Measurements from ENCODE around the gene CERS2. TPM values are rescaled to one million over a fixed set of nuclear protein-coding genes. Genes with fewer than 3 reads are reported as not detected.

CERS2 gene
- total RNA-seq, 4 donors from 2014 or later: 35.2 to 142 (median 101) TPM

DNA sequence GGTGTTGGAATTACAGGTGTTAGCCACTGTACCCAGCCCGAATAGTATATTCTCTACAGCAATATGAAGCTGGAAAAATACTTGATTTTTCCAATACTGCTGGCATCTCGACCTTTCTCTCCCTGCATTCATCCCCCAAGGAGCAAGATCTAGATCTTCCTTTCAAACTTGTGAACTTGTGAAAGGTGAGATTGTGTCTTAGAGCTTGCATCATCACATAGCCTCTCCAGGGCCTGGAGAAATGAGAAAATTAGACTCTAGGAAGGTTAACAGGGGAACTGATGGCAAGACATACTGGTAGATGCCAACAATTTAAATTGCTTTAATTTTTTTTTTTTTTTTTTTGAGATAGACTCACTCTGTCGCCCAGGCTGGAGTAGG is 35.7 kb upstream of the CERS2 start:
- no peak for TF ChIP-seq POLR2A (IDR thresholded peaks at IDR 0.05)
- no peaks in the 10 kb centered on the region for H3K27me3 ChIP-seq
- peaks cover 30 to 77% (median 48%) of the 10 kb centered on the region in 4 donors for H3K4me1 ChIP-seq
- in situ Hi-C loops (cut with MboI; ENCODE audit: low pct_ligation_motif_present in 1 of 4, low pct_unique_long_range_greater_than_20kb in 1 of 4, low sequenced_read_pairs in 3 of 4) (loop anchor here in 1 of 4 donors (10.0 kb wide), 1 partner anchor 144 kb away; the partner anchor contains the start of gene TNFAIP8L2), intact Hi-C loops (cut with DNase I; ENCODE audit: low total_unique reads) (no loop called here)
- no peaks in the 10 kb centered on the region for H3K9me3 ChIP-seq
- no peak for DNase-seq
- H3K4me3 ChIP-seq: no peak overlapping the region
- H3K27ac ChIP-seq: no peak overlapping the region
- H3K36me3 ChIP-seq: no peaks in the 10 kb centered on the region
- 83 to 90% methylated on average over 2 to 3 of the region's 3 CpGs for WGBS, 2 donors (ENCODE audit: low coverage in 1 of 2)

DNA sequence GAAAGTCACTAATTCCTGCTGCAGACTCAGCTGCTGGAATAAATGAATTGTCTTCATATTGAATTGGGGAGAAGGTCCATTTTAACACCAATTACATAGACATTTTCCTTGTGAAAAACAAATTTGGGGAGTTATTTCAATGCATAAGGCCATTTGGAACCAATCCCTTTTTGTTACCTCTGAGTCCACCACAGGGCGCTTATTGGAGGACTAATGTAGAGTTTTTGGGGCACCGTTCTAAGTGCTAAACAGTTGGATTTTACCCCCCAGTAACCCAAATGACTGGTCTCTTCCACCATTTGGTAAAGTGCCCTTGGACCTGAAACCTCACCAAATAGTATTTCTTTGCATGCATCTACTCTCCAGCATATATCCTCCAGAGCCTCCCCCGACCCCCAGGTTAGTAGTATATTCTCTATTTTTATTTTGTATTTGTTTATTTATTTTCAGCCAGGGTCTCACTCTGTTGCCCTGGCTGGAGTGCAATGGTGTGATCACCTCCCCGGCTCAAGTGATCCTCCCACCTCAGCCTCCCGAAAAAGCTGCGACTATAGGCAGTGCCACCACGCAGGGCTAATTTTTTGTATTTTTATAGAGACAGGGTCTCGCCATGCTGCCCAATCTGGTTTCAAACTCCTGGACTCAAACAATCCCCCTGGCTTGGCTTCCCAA is 35.2 kb upstream of the CERS2 start:
- DNase-seq: no peak
- intact Hi-C loops (cut with DNase I; ENCODE audit: low total_unique reads): no loop called here
- Histone ChIP-seq H3K36me3 (no peaks in the 10 kb centered on the region), H3K9me3 (no peaks in the 10 kb centered on the region), H3K4me3 (no peak overlapping the region), H3K4me1 (peaks cover 33 to 80% (median 53%) of the 10 kb centered on the region in 4 donors), H3K27me3 (no peaks in the 10 kb centered on the region), H3K27ac (peak overlapping the region in 3 of 4 donors; percentile 92 to 96 (median 93))
- TF ChIP-seq, protein P1, sequence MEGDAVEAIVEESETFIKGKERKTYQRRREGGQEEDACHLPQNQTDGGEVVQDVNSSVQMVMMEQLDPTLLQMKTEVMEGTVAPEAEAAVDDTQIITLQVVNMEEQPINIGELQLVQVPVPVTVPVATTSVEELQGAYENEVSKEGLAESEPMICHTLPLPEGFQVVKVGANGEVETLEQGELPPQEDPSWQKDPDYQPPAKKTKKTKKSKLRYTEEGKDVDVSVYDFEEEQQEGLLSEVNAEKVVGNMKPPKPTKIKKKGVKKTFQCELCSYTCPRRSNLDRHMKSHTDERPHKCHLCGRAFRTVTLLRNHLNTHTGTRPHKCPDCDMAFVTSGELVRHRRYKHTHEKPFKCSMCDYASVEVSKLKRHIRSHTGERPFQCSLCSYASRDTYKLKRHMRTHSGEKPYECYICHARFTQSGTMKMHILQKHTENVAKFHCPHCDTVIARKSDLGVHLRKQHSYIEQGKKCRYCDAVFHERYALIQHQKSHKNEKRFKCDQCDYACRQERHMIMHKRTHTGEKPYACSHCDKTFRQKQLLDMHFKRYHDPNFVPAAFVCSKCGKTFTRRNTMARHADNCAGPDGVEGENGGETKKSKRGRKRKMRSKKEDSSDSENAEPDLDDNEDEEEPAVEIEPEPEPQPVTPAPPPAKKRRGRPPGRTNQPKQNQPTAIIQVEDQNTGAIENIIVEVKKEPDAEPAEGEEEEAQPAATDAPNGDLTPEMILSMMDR (IDR thresholded peaks at IDR 0.05): no peak
- TF ChIP-seq POLR2A (IDR thresholded peaks at IDR 0.05) (no peak), POLR2AphosphoS5 (IDR thresholded peaks at IDR 0.05) (no peak), EP300 (IDR thresholded peaks at IDR 0.05; ENCODE audit: low read depth) (no peak)
- WGBS, 2 donors (ENCODE audit: low coverage in 1 of 2): 92 to 94% methylated on average over 3 to 8 of the region's 8 CpGs
- in situ Hi-C loops (cut with MboI; ENCODE audit: low pct_ligation_motif_present in 1 of 4, low pct_unique_long_range_greater_than_20kb in 1 of 4, low sequenced_read_pairs in 3 of 4): loop anchor here in 1 of 4 donors (10.0 kb wide), 1 partner anchor 145 kb away; the partner anchor contains the start of gene TNFAIP8L2

DNA sequence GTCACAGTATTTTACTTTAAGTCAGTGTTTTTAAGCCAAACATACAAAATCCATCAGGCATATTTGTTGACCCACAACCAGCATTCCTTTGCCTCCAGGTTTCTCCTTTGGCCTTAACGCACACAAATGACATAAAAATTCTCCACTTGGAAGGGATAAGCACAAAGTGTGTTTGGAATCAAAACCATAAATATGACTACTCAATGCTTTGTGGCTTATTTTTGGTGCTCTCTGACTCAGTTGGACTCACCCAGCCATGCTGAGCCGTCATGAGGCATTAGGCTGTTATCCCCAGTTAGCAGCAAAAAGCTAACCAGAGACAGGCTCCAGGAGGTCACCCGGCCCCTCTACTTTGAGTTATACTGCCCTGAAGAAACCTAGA is 34.6 kb upstream of the CERS2 start:
- Histone ChIP-seq H3K4me3 (peak overlapping the region; percentile 55 to 86 (median 62)), H3K27me3 (no peaks in the 10 kb centered on the region), H3K9me3 (no peaks in the 10 kb centered on the region), H3K36me3 (no peaks in the 10 kb centered on the region), H3K27ac (peak overlapping the region; percentile 89 to 96 (median 92)), H3K4me1 (peaks cover 39 to 80% (median 58%) of the 10 kb centered on the region in 4 donors)
- TF ChIP-seq EP300 (IDR thresholded peaks at IDR 0.05; ENCODE audit: low read depth) (no peak), POLR2A (IDR thresholded peaks at IDR 0.05) (no peak), POLR2AphosphoS5 (IDR thresholded peaks at IDR 0.05) (no peak)
- TF ChIP-seq, protein P1 (IDR thresholded peaks at IDR 0.05): no peak
- in situ Hi-C loops (cut with MboI; ENCODE audit: low pct_ligation_motif_present in 1 of 4, low pct_unique_long_range_greater_than_20kb in 1 of 4, low sequenced_read_pairs in 3 of 4) (no loop called here), intact Hi-C loops (cut with DNase I; ENCODE audit: low total_unique reads) (no loop called here)
- DNase-seq: no peak
- 41% methylated on average over 3 of the region's 3 CpGs; no CpG with 5 or more reads in 1 of the 2 donors for WGBS, 2 donors (ENCODE audit: low coverage in 1 of 2)

DNA sequence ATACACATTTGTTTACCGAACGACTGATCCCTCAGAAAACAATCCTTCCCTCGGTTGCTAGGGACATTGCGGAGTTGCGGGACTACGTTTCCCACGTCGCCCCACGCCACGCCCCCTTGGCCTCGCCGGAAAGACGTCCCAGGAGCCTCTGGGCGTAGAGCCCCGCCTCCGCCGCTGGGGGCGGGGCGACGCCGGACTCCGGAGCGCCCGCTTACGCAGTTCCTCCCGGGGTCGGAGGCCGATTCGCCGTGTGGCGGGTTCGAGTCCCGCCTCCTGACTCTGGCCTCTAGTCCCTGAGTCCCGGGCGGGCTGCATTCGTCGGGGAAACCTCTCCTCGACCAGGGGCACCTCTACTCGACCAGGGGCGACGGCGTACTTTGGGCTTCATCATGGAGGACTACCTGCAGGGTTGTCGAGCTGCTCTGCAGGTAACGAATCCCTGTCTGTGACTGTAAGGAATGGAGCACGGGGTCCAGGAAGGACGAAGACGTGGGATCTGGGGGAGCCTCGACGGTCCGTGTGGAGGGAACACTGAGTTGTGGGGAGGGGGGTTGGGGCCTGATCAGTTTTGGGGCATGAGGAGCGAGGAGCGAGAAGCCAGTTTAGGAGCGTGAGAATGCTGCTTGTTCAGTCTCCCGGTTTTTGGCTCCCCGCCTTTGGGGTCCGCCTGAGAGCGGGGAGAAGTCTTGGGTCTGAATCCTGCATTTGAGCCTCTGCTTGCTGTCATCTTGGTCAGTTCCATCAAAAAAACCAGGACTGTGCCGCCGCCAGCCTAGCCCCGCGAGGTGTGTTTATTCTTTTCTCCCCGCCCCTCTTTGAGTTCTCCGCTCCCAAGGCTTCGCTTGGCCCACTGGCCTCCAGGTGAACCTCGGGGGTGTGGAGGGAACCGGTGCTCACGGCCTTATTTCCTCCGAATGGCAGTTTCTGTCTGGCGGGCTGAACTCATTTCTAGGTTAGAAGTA is 33.9 kb upstream of the CERS2 start, which contains the start of gene PRUNE1:
PRUNE1 (plus strand) TSS at position 206 of the 962 bp plus-strand sequence; CDS start at position 390, 184 bp downstream.
- intact Hi-C loops (cut with DNase I; ENCODE audit: low total_unique reads) (no loop called here), in situ Hi-C loops (cut with MboI; ENCODE audit: low pct_ligation_motif_present in 1 of 4, low pct_unique_long_range_greater_than_20kb in 1 of 4, low sequenced_read_pairs in 3 of 4) (no loop called here)
- H3K27ac ChIP-seq: peak within 1 kb of the TSS; percentile 89 to 96 (median 92)
- H3K4me1 ChIP-seq: peaks cover 46 to 80% (median 56%) of the 10 kb centered on the region in 4 donors
- peak; percentile 99 for DNase-seq
- H3K36me3 ChIP-seq: no peaks in the 10 kb centered on the region
- WGBS, 2 donors (ENCODE audit: low coverage in 1 of 2): 1% methylated on average over 67 of the region's 69 CpGs; no CpG with 5 or more reads in 1 of the 2 donors
- TF ChIP-seq POLR2A (IDR thresholded peaks at IDR 0.05) (peak; percentile 48), EP300 (IDR thresholded peaks at IDR 0.05; ENCODE audit: low read depth) (no peak), POLR2AphosphoS5 (IDR thresholded peaks at IDR 0.05) (peak; percentile 61 to 72 (median 66))
- TF ChIP-seq, protein P1 (IDR thresholded peaks at IDR 0.05): peak in 1 of 5 experiments; percentile 28
- no peaks in the 10 kb centered on the region for H3K9me3 ChIP-seq
- H3K4me3 ChIP-seq: peak within 1 kb of the TSS; percentile 57 to 86 (median 62)
- no peaks in the 10 kb centered on the region for H3K27me3 ChIP-seq

Measured in transverse colon (tissue), 4 donors.